ENCODE results near the gene CDKL2. TPM values are rescaled to one million over a fixed set of nuclear protein-coding genes. Genes with fewer than 3 reads are reported as not detected.

Gene CDKL2
- total and polyA plus RNA-seq, 2 experiments from 2014 or later = 1.8 to 3.1 TPM

DNA sequence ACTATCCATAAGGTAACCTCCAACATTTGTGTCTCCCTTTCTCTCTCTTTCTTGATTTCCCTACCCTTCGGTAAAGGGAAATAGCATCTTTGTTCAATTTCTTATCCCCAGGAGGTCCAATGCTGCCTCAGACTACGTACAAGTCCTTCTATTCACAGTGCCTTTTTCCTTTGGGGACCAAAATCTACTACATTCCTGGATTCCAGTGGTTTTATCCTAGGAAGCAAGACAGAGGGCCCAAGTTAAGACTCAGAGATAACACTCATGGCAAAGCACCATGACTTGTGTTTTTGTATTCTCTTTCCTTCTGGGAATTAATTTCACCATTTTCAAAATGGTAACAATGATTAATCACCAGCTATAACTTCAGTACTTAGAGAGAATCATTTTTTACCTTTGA, 32.3 kb upstream of the CDKL2 start:
- no peak overlapping the region for H3K4me3 ChIP-seq
- no peak overlapping the region for H2AFZ ChIP-seq
- H3K4me1 ChIP-seq (ENCODE audit: insufficient read depth) = peaks cover 26% of the 10 kb centered on the region
- Mint-ChIP-seq H3K27me3 (ENCODE audit: insufficient read depth, low read depth, poor library complexity) (peaks cover 5% of the 10 kb centered on the region), H3K9me3 (no peaks in the 10 kb centered on the region; the same call in 2 of the 3 replicates), H3K4me1 (peaks cover 26% of the 10 kb centered on the region; the same call in 2 of the 3 replicates), H3K27ac (0 out of 2 replicates have a peak overlapping the region, but pooled peaks have one; percentile 5), H3K36me3 (ENCODE audit: low read depth) (peaks cover 50% of the 10 kb centered on the region), H3K4me3 (no peak overlapping the region)
- ATAC-seq = no peak
- H4K20me1 ChIP-seq (replicated peaks; ENCODE audit: insufficient read depth) = peaks cover 55% of the 10 kb centered on the region
- H3K9me2 ChIP-seq (ENCODE audit: insufficient read depth) = no peaks in the 10 kb centered on the region
- H3F3A ChIP-seq (replicated peaks; ENCODE audit: low read depth) = no peaks in the 10 kb centered on the region; the same call in 1 of the 2 replicates
- no peak overlapping the region for H3K4me2 ChIP-seq
- peak overlapping the region; percentile 72 for H3K27ac ChIP-seq (ENCODE audit: low read depth)
- no peaks in the 10 kb centered on the region for H3K27me3 ChIP-seq (ENCODE audit: insufficient read depth)
- TF ChIP-seq, protein P1, sequence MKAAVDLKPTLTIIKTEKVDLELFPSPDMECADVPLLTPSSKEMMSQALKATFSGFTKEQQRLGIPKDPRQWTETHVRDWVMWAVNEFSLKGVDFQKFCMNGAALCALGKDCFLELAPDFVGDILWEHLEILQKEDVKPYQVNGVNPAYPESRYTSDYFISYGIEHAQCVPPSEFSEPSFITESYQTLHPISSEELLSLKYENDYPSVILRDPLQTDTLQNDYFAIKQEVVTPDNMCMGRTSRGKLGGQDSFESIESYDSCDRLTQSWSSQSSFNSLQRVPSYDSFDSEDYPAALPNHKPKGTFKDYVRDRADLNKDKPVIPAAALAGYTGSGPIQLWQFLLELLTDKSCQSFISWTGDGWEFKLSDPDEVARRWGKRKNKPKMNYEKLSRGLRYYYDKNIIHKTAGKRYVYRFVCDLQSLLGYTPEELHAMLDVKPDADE (IDR thresholded peaks at IDR 0.05) = no peak
- TF ChIP-seq POLR2AphosphoS5 (IDR thresholded peaks at IDR 0.05; ENCODE audit: low read depth) (no peak), JUNB (IDR thresholded peaks at IDR 0.05; ENCODE audit: unreplicated experiment) (no peak), EZH2 (IDR thresholded peaks at IDR 0.05; ENCODE audit: low read depth, unreplicated experiment) (no peak), EZH2phosphoT487 (IDR thresholded peaks at IDR 0.05; ENCODE audit: unreplicated experiment) (no peak), ZNF331 (CRISPR knock-in tag; IDR thresholded peaks at IDR 0.05; ENCODE audit: low read depth) (no peak), NANOG (IDR thresholded peaks at IDR 0.05; ENCODE audit: borderline replicate concordance) (no peak), CREB1 (CRISPR knock-in tag; IDR thresholded peaks at IDR 0.05; ENCODE audit: low read depth) (no peak), STAT1 (IDR thresholded peaks at IDR 0.05; ENCODE audit: unreplicated experiment) (no peak), ZNF114 (CRISPR knock-in tag; IDR thresholded peaks at IDR 0.05) (no peak)
- TF ChIP-seq, protein P2, sequence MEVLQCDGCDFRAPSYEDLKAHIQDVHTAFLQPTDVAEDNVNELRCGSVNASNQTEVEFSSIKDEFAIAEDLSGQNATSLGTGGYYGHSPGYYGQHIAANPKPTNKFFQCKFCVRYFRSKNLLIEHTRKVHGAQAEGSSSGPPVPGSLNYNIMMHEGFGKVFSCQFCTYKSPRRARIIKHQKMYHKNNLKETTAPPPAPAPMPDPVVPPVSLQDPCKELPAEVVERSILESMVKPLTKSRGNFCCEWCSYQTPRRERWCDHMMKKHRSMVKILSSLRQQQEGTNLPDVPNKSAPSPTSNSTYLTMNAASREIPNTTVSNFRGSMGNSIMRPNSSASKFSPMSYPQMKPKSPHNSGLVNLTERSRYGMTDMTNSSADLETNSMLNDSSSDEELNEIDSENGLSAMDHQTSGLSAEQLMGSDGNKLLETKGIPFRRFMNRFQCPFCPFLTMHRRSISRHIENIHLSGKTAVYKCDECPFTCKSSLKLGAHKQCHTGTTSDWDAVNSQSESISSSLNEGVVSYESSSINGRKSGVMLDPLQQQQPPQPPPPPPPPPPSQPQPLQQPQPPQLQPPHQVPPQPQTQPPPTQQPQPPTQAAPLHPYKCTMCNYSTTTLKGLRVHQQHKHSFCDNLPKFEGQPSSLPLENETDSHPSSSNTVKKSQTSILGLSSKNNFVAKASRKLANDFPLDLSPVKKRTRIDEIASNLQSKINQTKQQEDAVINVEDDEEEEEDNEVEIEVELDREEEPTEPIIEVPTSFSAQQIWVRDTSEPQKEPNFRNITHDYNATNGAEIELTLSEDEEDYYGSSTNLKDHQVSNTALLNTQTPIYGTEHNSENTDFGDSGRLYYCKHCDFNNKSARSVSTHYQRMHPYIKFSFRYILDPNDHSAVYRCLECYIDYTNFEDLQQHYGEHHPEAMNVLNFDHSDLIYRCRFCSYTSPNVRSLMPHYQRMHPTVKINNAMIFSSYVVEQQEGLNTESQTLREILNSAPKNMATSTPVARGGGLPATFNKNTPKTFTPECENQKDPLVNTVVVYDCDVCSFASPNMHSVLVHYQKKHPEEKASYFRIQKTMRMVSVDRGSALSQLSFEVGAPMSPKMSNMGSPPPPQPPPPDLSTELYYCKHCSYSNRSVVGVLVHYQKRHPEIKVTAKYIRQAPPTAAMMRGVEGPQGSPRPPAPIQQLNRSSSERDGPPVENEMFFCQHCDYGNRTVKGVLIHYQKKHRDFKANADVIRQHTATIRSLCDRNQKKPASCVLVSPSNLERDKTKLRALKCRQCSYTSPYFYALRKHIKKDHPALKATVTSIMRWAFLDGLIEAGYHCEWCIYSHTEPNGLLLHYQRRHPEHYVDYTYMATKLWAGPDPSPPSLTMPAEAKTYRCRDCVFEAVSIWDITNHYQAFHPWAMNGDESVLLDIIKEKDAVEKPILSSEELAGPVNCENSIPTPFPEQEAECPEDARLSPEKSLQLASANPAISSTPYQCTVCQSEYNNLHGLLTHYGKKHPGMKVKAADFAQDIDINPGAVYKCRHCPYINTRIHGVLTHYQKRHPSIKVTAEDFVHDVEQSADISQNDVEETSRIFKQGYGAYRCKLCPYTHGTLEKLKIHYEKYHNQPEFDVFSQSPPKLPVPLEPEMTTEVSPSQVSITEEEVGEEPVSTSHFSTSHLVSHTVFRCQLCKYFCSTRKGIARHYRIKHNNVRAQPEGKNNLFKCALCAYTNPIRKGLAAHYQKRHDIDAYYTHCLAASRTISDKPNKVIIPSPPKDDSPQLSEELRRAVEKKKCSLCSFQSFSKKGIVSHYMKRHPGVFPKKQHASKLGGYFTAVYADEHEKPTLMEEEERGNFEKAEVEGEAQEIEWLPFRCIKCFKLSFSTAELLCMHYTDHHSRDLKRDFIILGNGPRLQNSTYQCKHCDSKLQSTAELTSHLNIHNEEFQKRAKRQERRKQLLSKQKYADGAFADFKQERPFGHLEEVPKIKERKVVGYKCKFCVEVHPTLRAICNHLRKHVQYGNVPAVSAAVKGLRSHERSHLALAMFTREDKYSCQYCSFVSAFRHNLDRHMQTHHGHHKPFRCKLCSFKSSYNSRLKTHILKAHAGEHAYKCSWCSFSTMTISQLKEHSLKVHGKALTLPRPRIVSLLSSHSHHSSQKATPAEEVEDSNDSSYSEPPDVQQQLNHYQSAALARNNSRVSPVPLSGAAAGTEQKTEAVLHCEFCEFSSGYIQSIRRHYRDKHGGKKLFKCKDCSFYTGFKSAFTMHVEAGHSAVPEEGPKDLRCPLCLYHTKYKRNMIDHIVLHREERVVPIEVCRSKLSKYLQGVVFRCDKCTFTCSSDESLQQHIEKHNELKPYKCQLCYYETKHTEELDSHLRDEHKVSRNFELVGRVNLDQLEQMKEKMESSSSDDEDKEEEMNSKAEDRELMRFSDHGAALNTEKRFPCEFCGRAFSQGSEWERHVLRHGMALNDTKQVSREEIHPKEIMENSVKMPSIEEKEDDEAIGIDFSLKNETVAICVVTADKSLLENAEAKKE (CRISPR knock-in tag; IDR thresholded peaks at IDR 0.05) = no peak
- TF ChIP-seq, protein P3, sequence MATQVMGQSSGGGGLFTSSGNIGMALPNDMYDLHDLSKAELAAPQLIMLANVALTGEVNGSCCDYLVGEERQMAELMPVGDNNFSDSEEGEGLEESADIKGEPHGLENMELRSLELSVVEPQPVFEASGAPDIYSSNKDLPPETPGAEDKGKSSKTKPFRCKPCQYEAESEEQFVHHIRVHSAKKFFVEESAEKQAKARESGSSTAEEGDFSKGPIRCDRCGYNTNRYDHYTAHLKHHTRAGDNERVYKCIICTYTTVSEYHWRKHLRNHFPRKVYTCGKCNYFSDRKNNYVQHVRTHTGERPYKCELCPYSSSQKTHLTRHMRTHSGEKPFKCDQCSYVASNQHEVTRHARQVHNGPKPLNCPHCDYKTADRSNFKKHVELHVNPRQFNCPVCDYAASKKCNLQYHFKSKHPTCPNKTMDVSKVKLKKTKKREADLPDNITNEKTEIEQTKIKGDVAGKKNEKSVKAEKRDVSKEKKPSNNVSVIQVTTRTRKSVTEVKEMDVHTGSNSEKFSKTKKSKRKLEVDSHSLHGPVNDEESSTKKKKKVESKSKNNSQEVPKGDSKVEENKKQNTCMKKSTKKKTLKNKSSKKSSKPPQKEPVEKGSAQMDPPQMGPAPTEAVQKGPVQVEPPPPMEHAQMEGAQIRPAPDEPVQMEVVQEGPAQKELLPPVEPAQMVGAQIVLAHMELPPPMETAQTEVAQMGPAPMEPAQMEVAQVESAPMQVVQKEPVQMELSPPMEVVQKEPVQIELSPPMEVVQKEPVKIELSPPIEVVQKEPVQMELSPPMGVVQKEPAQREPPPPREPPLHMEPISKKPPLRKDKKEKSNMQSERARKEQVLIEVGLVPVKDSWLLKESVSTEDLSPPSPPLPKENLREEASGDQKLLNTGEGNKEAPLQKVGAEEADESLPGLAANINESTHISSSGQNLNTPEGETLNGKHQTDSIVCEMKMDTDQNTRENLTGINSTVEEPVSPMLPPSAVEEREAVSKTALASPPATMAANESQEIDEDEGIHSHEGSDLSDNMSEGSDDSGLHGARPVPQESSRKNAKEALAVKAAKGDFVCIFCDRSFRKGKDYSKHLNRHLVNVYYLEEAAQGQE (IDR thresholded peaks at IDR 0.05; ENCODE audit: unreplicated experiment) = no peak
- TF ChIP-seq, protein P4, sequence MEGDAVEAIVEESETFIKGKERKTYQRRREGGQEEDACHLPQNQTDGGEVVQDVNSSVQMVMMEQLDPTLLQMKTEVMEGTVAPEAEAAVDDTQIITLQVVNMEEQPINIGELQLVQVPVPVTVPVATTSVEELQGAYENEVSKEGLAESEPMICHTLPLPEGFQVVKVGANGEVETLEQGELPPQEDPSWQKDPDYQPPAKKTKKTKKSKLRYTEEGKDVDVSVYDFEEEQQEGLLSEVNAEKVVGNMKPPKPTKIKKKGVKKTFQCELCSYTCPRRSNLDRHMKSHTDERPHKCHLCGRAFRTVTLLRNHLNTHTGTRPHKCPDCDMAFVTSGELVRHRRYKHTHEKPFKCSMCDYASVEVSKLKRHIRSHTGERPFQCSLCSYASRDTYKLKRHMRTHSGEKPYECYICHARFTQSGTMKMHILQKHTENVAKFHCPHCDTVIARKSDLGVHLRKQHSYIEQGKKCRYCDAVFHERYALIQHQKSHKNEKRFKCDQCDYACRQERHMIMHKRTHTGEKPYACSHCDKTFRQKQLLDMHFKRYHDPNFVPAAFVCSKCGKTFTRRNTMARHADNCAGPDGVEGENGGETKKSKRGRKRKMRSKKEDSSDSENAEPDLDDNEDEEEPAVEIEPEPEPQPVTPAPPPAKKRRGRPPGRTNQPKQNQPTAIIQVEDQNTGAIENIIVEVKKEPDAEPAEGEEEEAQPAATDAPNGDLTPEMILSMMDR (conservative IDR thresholded peaks at IDR 0.05; ENCODE audit: low read depth in 2 of 2) = no peak
- peaks cover 30% of the 10 kb centered on the region; the same call in 1 of the 2 replicates for H3K36me3 ChIP-seq (ENCODE audit: insufficient read depth)
- peaks cover 100% of the 10 kb centered on the region for H3K79me2 ChIP-seq (replicated peaks; ENCODE audit: insufficient read depth)
- DNase-seq (ENCODE audit: low spot score) = no peak
